GM23248 (cell line): ENCODE data around the gene ZNF540.

Experiments used
- EZH2 ChIP-seq: fragments of 200-600 bp; sonication (generic); IDR thresholded peaks from 2 replicates; pipeline ENCODE4 v1.6.1; 2018; ENCODE audit warnings: antibody characterized with exemption, mild to moderate bottlenecking; ENCODE audit not compliant: insufficient read depth, poor library complexity, severe bottlenecking
- EZH2phosphoT487 ChIP-seq: fragments of 200-600 bp; sonication (generic); IDR thresholded peaks from 2 replicates; pipeline ENCODE4 v1.6.1; 2018; ENCODE audit warnings: antibody characterized with exemption, moderate library complexity, mild to moderate bottlenecking, low read depth; ENCODE audit not compliant: insufficient read depth

- TF ChIP-seq EZH2: no peak
- TF ChIP-seq EZH2phosphoT487: no peak
These were observed 31.2 kb upstream of the ZNF540 start for GRCh38 chr19:37563518-37563917.
